HepG2 (cell line): ENCODE measurements around the gene RFX2. TPM values are rescaled to one million over a fixed set of nuclear protein-coding genes. Genes with fewer than 3 reads are reported as not detected.

Experiments
- BCL3 ChIP-seq: sonication (generic); formaldehyde crosslinking; IDR thresholded peaks from 2 replicates; pipeline ENCODE4 v1.5.1; 2020; ENCODE audit warnings: mild to moderate bottlenecking, missing genetic modification reagents, moderate library complexity
- DR1 ChIP-seq: sonication (generic); formaldehyde crosslinking; IDR thresholded peaks from 2 replicates; pipeline ENCODE4 v1.8.0; 2021; ENCODE audit warnings: mild to moderate bottlenecking, missing genetic modification reagents, inconsistent platforms
- FLYWCH1 ChIP-seq: sonication (generic); formaldehyde crosslinking; IDR thresholded peaks from 2 replicates; pipeline ENCODE4 v1.8.1; 2023; ENCODE audit warnings: mild to moderate bottlenecking, missing genetic modification reagents
- HNF1A ChIP-seq, 2 experiments: sonication (generic) in 1 of 2; formaldehyde crosslinking in 1 of 2; IDR thresholded peaks; 2 replicates each; pipeline versions ENCODE4 v1.4.0 to v1.6.1; 2016 to 2020; ENCODE audit warnings: borderline replicate concordance in 1 of 2, low read depth in 1 of 2, mild to moderate bottlenecking in 1 of 2, missing genetic modification reagents in 1 of 2
- HNRNPH1 ChIP-seq: fragments of 200-400 bp; formaldehyde crosslinking; optimal IDR thresholded peaks from 2 replicates; pipeline ENCODE3; 2017; ENCODE audit warnings: mild to moderate bottlenecking, low read depth, low read length
- KAT2B ChIP-seq: fragments of 150-350 bp; IDR thresholded peaks from 2 replicates; pipeline ENCODE4 v1.6.1; 2014; ENCODE audit warnings: low read depth, low read length, borderline replicate concordance
- KLF11 ChIP-seq: IDR thresholded peaks from 2 replicates; pipeline ENCODE4 v1.6.1; 2016; ENCODE audit warnings: missing compliant biosample characterization
- MEF2D ChIP-seq: sonication (generic); formaldehyde crosslinking; IDR thresholded peaks from 2 replicates; pipeline ENCODE4 v1.5.1; 2020; ENCODE audit warnings: mild to moderate bottlenecking, missing genetic modification reagents
- NCOA1 ChIP-seq: sonication (generic); formaldehyde crosslinking; IDR thresholded peaks from 2 replicates; pipeline ENCODE4 v1.9.0; 2021; ENCODE audit warnings: missing genetic modification reagents
- NR3C1 ChIP-seq: sonication (generic); formaldehyde crosslinking; IDR thresholded peaks from 2 replicates; pipeline ENCODE4 v1.4.0; 2020; ENCODE audit warnings: missing genetic modification reagents
- PAWR ChIP-seq: sonication (generic); formaldehyde crosslinking; IDR thresholded peaks from 2 replicates; pipeline ENCODE4 v1.4.0; 2020; ENCODE audit warnings: missing genetic modification reagents, mild to moderate bottlenecking, borderline replicate concordance
- SATB2 ChIP-seq: sonication (generic); formaldehyde crosslinking; IDR thresholded peaks from 2 replicates; pipeline ENCODE4 v1.5.0; 2020; ENCODE audit warnings: missing genetic modification reagents
- SOX5 ChIP-seq: IDR thresholded peaks from 2 replicates; pipeline ENCODE4 v1.6.1; 2016; ENCODE audit warnings: borderline replicate concordance
- SP2 ChIP-seq: sonication (generic); formaldehyde crosslinking; IDR thresholded peaks from 2 replicates; pipeline ENCODE4 v1.5.1; 2020; ENCODE audit warnings: mild to moderate bottlenecking, missing genetic modification reagents
- SP4 ChIP-seq: sonication (generic); formaldehyde crosslinking; IDR thresholded peaks from 2 replicates; pipeline ENCODE4 v1.8.1; 2023; ENCODE audit warnings: mild to moderate bottlenecking, missing genetic modification reagents
- TAF1 ChIP-seq: sonication (generic); formaldehyde crosslinking; IDR thresholded peaks from 2 replicates; pipeline ENCODE4 v1.4.0; 2020; ENCODE audit warnings: missing genetic modification reagents
- ZBTB21 ChIP-seq: sonication (generic); formaldehyde crosslinking; IDR thresholded peaks from 2 replicates; pipeline ENCODE4 v1.4.0; 2020; ENCODE audit warnings: missing genetic modification reagents
- ZNF317 ChIP-seq: sonication (generic); formaldehyde crosslinking; IDR thresholded peaks from 2 replicates; pipeline ENCODE4 v1.5.0; 2020; ENCODE audit warnings: mild to moderate bottlenecking, missing genetic modification reagents
- ZNF33A ChIP-seq: sonication (generic); formaldehyde crosslinking; IDR thresholded peaks from 2 replicates; pipeline ENCODE4 v1.5.1; 2020; ENCODE audit warnings: missing genetic modification reagents, mild to moderate bottlenecking, moderate library complexity, borderline replicate concordance
- ZNF597 ChIP-seq: sonication (generic); formaldehyde crosslinking; IDR thresholded peaks from 2 replicates; pipeline ENCODE4 v1.5.0; 2020; ENCODE audit warnings: missing genetic modification reagents
- ZNF749 ChIP-seq: sonication (generic); formaldehyde crosslinking; IDR thresholded peaks from 2 replicates; pipeline ENCODE4 v1.8.0; 2022; ENCODE audit warnings: mild to moderate bottlenecking, missing genetic modification reagents, moderate library complexity, borderline replicate concordance
- ZNF772 ChIP-seq: sonication (generic); formaldehyde crosslinking; IDR thresholded peaks from 2 replicates; pipeline ENCODE4 v1.5.0; 2020; ENCODE audit warnings: mild to moderate bottlenecking, missing genetic modification reagents
- ZUFSP ChIP-seq: sonication (generic); formaldehyde crosslinking; IDR thresholded peaks from 2 replicates; pipeline ENCODE4 v1.9.0; 2021; ENCODE audit warnings: missing genetic modification reagents, mild to moderate bottlenecking, borderline replicate concordance
- polyA plus RNA-seq, 8 experiments: library from polyadenylated mRNA; depleted of rRNA in 3 of 8; stranded (reverse) in 7 of 8; unstranded in 1 of 8; fragments of >200 nt; fragmentation: Illumina TruSeq in 4 of 8; extraction: Trizol in 4 of 8; gene quantifications; 2 replicates each; pipeline versions ENCODE4 v1.2.1 to v1.2.3, GENCODE V29; 2011 to 2016; ENCODE audit warnings: low read depth in 4 of 8, missing spikeins in 1 of 8, mixed read lengths in 1 of 8; ENCODE audit not compliant: insufficient read depth in 1 of 8
- total RNA-seq, 5 experiments: library from RNA; depleted of rRNA; stranded (reverse); fragments of >200 nt; fragmentation: Illumina TruSeq; extraction: Trizol; gene quantifications; 2 replicates each; pipeline ENCODE4 v1.2.3, GENCODE V29; 2016; ENCODE audit warnings: low read depth in 1 of 5

The RFX2 gene
- total and polyA plus RNA-seq, 2 of the 13 experiments (the other 11 are each of a cell fraction or from before 2014, with no cell fraction given), result 2.8 to 3.3 TPM

GRCh38 chr19:5983367-5983955, 126.8 kb downstream of the RFX2 start (continued):
- TF ChIP-seq KAT2B, result no peak
- TF ChIP-seq SATB2 (CRISPR knock-in tag), result no peak
- no peak for TF ChIP-seq FLYWCH1
- TF ChIP-seq ZNF33A (CRISPR knock-in tag), result no peak
- TF ChIP-seq ZBTB21 (CRISPR knock-in tag), result no peak
- no peak for TF ChIP-seq HNF1A (IDR thresholded peaks at IDR 0.05; ENCODE audit: low read depth)
- TF ChIP-seq HNF1A (CRISPR knock-in tag; IDR thresholded peaks at IDR 0.05; ENCODE audit: borderline replicate concordance), result no peak; the same call in 1 of the 2 replicates
- no peak for TF ChIP-seq NCOA1 (CRISPR knock-in tag)
- 0 out of 2 replicates have a peak, but pooled peaks have one; percentile 62 for TF ChIP-seq SOX5 (CRISPR knock-in tag)
- no peak for TF ChIP-seq ZUFSP (CRISPR knock-in tag)
- 0 out of 2 replicates have a peak, but pooled peaks have one; percentile 32 for TF ChIP-seq BCL3 (CRISPR knock-in tag)
- TF ChIP-seq NR3C1 (CRISPR knock-in tag), result no peak
- TF ChIP-seq ZNF597 (CRISPR knock-in tag), result no peak
- no peak for TF ChIP-seq DR1 (CRISPR knock-in tag)
- no peak for TF ChIP-seq TAF1 (CRISPR knock-in tag)
- TF ChIP-seq SP4 (CRISPR knock-in tag), result no peak
- no peak for TF ChIP-seq SP2 (CRISPR knock-in tag)
- TF ChIP-seq KLF11 (CRISPR knock-in tag), result no peak
- TF ChIP-seq PAWR (CRISPR knock-in tag), result no peak
- TF ChIP-seq HNRNPH1, result no peak
- no peak for TF ChIP-seq ZNF317 (CRISPR knock-in tag)
- TF ChIP-seq ZNF772, result 0 out of 2 replicates have a peak, but pooled peaks have one; percentile 59
- TF ChIP-seq ZNF749, result no peak
- peak; percentile 43; the same call in 1 of the 2 replicates for TF ChIP-seq MEF2D (CRISPR knock-in tag)
